GM19463 (cell line): Measurements from ENCODE around the gene ECEL1.

Experiments used
- ATAC-seq: cut with Tn5 transposase; IDR thresholded peaks from one replicate; pipeline ENCODE4 v1.9.1; 2021; ENCODE audit warnings: mild to moderate bottlenecking, moderate library complexity; ENCODE audit not compliant: unreplicated experiment

The ECEL1 gene

DNA sequence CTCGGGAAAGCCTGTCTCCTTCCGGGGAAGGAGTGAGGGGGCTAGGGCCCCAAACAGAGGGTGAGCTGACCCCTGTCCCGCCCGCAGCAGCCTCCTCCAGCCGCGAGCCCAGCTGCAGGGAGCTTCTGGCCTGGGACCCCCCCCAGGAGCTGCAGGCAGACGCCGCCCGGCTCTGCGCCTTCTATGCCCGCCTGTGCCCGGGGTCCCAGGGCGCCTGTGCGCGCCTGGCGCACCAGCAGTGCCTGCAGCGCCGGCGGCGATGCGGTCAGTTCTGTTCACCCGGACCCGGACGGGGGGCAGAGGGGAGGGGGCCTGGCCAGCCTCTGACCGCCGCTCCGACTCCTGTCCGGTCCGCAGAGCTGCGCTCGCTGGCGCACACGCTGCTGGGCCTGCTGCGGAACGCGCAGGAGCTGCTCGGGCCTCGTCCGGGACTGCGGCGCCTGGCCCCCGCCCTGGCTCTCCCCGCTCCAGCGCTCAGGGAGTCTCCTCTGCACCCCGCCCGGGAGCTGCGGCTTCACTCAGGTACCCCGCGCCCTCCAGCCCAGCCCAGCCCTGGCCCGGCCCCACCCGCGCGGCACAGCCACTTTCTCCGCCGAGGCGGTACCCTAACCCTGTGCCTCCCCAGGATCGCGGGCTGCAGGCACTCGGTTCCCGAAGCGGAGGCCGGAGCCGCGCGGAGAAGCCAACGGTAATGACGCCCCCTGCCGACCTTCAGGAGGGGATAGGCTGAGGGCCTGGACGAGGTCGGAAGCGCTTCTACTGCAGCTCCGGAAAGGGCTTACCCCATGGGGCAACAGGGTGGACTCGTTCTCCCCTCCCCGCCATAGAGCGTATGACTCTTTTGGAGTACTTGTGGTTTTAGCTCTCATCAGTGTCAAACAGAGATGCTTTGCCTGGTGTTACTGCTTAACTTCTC lies 36.3 kb upstream of the ECEL1 start:
- ATAC-seq: no peak

DNA sequence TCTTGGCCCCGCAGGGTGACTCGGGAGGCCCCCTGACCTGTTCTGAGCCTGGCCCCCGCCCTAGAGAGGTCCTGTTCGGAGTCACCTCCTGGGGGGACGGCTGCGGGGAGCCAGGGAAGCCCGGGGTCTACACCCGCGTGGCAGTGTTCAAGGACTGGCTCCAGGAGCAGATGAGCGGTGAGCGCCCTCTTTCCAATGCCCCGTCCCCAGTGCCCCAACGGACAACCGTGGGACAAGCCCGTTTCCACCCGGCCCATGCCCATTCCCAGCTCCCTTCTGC lies 35.7 kb upstream of the ECEL1 start:
- no peak for ATAC-seq

DNA sequence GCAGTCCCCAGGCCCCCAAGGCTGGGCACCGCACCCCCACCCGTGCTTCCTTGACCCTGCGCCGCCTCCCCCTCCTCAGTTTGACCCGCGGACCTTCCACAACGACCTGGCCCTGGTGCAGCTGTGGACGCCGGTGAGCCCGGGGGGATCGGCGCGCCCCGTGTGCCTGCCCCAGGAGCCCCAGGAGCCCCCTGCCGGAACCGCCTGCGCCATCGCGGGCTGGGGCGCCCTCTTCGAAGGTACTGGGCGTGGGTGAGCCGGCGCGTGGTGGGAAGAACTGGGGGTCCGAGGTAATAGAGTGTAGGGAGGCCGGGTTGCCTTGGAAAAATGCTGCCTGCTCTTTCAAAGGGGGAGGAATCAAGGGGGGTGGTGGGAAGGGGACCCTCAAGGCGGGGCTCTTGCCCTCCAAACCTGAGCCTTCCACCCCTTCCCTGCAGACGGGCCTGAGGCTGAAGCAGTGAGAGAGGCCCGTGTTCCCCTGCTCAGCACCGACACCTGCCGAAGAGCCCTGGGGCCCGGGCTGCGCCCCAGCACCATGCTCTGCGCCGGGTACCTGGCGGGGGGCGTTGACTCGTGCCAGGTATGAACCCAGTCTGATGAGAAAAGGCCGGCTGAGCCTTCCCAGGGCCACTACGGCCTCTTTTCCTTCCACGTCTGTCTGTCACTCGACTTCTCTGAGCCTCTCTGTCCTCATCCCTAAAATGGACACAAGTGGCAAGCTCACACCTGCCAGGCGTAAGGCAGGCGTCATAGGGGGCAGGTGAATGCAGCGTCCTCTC lies 35.2 kb upstream of the ECEL1 start:
- no peak for ATAC-seq

DNA sequence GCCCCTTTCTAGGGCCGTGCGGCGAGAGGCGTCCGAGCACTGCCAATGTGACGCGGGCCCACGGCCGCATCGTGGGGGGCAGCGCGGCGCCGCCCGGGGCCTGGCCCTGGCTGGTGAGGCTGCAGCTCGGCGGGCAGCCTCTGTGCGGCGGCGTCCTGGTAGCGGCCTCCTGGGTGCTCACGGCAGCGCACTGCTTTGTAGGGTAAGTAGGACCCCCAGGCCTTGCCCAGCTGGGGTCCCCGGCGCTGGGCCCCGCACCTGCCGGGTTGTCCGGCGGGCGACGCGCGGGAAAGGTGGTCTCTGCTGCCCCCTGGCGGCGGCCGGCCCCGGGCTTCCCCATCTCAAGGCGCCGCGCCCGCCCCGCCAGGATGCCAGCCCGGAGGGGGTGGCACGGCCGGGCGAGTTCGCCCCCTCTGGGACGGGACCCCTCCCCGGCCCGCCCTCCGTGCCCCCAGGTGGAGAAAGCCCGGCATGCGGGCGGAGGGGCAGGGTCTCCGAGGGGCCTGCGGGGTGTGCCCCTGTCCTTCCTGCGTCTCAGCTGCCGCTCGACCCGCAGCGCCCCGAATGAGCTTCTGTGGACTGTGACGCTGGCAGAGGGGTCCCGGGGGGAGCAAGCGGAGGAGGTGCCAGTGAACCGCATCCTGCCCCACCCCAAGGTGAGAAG lies 34.5 kb upstream of the ECEL1 start:
- ATAC-seq: no peak

DNA sequence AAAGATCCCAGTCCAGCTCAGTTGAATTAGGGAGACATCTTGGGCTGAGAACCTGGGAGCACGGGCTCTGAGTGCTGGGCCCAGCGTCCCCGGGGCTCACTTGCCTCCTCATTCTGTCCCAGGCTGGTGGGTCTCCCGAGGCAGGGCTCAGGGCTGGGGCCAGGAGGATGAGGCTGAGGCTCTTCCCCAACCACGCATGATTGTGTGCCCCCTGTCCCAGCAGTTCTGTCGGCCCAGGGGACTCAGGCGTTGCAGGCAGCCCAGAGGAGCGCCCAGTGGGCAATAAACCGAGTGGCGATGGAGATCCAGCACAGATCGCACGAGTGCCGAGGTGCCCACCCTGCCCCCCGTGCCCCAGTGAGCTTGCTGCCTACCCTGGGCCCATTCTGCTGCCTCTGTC lies 33.5 kb upstream of the ECEL1 start:
- no peak for ATAC-seq

DNA sequence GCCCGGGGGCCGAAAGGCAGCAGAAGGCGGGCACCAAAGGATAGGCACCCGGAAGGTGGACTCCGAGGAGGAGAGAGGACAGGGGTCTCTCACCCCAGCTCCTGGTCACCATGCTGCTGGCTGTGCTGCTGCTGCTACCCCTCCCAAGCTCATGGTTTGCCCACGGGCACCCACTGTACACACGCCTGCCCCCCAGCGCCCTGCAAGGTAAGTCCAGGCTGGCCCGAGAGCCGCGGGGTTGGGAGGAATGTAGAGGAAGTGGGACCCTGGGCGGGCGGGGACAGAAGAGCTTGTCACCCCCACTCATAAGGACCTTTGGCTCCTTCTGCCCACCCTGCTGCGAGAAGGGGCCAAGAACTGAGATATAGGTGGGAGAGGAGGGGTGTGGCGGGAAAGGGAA lies 32.9 kb upstream of the ECEL1 start:
- ATAC-seq: no peak

DNA sequence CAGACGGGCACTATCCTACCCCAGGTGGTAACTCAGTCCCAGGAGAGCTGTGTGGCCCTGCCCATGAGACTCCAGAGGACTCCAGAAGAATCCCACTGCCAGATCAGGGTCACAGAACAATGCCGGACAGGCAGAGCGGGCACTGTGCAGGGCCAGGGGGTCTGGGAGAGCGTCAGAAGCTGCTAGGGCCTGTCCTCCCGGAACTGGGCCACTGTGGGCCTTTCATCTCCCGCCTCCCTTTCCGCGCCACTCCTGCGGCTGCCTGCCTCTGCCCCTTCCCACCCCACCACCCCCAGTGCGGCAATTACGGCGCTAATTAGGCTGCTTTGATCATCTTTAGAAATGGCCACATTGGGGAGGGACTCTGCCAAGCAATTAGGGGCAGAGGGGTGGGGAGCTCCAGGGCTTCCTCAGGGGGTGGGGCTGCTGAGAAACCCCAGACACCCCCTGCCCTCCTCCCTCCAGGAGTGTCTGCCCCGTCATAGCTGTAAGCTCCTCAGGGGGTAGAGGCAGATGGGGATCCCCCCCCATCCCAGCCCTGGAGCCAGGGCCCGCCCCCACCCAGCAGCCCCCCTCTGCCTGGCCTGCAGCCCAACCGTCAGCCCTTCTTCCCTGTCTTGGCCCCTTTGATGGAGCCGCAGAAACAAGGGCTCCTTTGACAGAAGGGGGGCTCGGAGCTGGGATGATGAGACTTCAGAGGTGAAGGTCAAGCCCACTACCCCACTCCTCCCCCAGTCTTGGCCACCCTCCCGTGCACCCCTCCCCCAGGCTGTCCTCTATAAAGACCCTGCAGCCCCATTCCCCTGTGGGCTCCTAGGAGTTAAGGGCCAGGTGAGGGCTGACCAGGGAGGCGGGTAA lies 32.2 kb upstream of the ECEL1 start, which contains the start of gene PRSS56:
Gene PRSS56, plus strand, starts transcription at position 808 of the 858 bp plus-strand sequence. CDS start 211 bp downstream, outside the sequence.
- no peak for ATAC-seq

DNA sequence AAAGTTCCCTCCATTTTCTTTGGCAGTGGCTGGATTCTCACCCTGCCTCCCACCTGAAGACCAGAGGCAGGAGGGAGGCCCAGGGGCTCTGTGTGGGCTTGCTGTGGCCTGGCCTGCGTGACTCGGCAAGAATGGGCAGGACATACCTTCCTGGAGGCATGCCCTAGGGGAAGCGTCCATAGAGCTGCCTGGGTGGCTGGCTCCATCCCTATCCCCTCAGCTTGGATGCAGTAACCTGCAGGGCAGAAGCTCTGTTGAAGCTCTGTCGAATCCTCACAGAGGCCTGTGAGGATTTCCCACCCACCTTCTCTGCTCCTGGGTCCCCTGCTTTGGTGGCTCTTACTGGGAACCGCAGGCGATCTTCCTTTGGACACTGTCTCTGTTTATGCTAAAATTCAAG lies 31.2 kb upstream of the ECEL1 start:
- no peak for ATAC-seq

DNA sequence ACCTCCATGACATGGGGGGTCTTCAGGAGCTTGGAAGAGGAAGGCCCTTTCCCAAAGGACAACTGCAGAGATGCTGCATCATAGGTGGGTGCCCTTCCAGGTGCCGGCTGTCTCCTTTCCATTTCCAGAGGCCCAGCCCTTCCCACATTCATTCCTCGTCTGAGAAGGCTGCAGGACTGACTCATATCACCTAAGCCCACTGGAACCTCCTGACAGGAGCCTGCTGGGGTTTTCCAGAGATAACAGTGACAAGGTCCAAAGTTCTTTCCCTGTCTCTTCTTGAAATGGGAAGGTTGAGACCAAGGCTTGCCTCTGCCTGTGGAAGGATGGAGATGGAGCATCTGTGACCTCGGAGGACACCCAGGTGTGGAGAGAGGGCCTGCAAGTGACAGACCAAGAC lies 28.9 kb upstream of the ECEL1 start:
- ATAC-seq: no peak

DNA sequence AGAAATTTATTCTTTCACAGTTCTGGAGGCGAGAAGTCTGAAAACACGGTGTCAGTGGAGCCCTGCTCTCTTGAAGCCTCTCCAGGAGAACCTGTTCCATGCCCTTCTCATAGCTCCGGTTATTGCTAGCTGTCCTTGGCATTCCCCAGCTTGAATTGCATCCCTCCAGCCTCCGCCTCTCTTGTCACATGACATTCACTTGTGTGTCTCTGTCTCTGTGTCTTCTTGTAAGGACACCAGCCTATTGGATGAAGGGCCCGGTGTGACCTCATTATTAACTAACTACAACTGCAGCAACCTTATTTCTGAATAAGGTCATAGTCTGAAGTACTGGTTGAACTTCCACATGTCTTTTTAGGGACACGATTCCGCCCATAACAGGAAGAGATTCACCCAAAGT lies 28.0 kb upstream of the ECEL1 start:
- ATAC-seq: no peak

DNA sequence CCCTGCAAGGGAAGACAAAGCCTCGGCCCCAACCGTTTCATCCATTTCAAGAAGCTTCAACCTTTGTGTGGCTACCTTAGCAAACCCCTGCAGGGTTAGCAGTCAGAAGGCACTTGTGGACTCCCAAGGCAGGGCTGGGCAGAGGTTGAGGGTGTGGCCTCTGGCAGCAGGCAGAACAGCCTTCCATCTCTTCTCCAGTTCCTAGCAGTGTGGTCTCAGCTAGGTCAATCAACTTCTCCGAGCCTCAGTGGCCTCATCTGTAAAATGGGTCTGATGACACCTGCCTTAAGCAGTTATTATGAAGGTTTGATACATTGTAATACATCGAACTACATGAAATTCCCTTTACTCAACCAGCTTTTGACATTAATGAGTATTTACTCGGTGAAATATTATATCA lies 25.7 kb upstream of the ECEL1 start:
- ATAC-seq: no peak

DNA sequence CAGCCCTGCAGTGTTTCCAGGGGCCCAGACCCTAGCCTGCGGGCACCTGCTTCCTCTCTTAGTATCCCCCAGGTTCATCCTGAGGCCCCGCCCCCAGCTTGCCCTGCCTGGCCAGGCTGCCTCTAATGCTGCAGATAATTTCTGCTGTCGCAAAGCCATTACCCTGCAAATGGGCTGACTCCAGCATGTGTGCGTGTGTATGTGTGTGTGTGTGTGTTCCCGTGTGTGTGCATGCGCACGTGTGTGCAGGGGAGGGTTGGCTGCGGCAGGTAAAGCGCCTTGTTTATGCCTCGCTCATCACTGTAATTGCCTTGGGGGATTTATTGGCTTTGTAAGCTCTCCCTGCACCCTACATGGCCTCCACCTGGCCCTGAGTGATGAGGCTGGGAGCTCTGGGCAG lies 25.0 kb upstream of the ECEL1 start:
- no peak for ATAC-seq

DNA sequence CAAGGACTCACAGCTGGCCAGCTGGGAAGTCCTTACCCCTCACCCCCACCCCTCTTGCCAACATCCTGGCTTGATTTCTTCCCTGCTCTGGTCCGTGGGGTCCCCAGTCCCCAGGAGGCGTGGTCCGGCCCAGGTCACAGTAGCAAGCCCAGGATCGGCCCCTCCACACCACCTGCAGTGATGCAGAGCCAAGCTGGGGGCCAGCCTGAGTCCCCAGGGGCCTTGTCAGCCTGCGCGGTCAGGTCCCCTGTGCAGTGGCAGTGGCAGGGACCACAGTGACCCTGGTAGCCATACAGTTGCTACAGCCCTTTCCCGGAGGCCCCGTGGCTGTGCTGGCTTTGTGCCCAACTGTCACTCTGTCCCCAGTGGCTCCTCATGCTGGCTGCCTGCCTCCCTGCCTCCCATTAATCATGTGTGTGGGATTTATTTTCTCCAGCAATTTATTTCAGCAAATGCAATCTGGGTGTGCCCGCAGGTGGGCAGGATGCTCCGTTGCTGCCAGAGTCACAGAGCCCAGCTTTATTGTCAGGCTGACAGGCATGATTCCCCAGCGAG lies 23.8 kb upstream of the ECEL1 start:
- ATAC-seq: no peak

DNA sequence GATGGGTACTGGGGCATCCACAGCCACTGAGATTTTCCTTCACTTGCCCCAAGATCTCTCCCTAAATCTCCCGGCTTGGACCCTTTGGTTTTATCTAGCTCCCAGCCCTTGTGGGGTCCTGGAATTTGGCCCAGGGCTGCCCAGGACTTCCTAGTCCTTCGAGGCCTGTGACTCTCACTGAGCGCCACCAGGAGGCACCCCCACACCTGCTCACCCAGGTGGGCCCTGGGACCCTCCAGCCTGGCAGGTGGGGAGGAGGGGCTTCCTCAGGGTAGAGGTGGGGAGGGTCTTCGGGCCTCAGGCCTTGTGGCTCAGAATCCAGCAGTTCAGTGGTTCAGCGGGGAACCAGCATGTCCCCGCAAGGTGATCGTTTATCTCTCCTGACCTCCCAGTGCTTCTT lies 20.6 kb upstream of the ECEL1 start:
- ATAC-seq: no peak

DNA sequence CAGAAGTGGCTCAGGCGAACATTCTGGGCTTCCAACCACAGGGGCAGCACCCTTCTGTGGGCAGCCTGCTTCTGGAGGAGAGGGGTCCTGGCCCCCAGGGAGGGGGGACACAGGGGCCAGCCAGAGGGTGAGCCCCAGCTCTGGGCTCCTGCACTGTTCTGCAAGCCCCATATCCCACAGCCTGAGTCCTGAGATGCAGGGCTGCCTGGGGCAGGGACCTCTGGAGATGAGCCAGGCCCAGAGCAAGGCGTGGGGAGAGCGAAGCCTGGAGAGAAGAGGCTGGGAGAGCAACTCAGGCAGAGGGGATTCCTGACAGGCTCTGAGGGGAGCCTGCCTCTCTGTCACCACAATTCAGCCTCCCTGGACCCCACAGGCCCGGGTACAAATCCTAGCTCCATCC lies 19.1 kb upstream of the ECEL1 start:
- ATAC-seq: no peak

DNA sequence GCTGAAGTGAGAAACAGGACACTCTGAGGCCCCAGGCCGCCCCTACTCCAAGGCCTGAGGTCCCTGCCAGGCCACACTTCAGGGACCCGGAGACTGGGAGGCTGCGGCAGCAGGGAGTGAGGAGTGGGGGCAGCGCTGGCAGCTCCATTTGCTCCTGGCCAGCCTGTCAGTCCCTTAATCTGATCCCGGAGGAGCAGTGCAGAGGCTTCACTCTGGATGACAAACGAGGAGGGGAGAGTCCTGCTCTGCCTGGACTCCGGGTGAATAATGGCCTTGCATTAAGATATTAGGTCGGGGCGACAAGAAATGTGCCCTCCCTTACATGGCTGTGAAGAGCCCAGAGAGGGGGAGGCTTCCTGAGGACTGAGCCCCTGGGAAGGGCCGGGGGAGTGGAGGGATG lies 18.2 kb upstream of the ECEL1 start:
- ATAC-seq: no peak

DNA sequence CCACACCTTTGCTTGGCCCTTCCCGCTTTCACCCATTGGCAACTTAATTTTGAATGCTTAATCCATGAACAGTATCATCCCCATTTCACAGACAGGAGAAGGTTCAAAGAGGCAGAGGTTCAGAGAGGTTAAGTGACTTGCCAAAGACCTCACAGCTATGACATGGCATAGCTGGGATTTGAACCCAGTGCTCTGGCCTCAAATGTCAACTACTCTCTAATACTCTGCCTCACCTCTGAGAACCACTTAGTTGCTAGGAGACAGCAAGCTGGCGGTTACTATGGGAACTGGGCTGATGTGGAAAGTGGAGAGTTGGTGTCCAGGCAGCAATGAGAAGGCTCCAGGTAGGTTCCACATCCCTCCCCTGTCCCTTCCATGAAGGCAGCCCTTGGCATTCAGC lies 16.8 kb upstream of the ECEL1 start:
- ATAC-seq: no peak

DNA sequence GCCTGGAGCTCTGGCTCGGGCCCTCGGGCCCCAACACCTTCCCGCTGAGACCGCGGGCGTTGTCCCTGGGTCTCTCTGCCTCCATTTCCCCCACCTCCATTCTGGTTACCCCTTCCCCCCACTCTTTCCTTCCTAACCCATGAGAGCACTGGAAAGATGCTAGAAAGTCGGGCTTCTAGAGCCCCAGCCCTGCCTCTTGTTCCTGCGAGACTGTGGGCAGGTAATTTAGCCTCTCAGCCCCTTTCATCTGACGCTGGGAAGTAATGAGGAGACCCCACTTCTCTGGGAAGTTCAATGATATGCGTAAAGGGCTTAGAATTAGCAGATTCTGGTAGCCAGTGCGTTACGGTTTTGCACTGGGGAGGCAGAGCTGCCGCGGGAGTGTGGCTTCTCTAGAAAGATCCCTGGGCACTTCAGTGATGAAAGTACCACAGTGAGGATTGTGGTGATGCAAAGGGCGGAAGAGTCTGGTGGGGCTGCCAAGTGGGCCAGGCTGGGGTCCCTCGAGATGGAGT lies 16.2 kb upstream of the ECEL1 start:
- no peak for ATAC-seq

DNA sequence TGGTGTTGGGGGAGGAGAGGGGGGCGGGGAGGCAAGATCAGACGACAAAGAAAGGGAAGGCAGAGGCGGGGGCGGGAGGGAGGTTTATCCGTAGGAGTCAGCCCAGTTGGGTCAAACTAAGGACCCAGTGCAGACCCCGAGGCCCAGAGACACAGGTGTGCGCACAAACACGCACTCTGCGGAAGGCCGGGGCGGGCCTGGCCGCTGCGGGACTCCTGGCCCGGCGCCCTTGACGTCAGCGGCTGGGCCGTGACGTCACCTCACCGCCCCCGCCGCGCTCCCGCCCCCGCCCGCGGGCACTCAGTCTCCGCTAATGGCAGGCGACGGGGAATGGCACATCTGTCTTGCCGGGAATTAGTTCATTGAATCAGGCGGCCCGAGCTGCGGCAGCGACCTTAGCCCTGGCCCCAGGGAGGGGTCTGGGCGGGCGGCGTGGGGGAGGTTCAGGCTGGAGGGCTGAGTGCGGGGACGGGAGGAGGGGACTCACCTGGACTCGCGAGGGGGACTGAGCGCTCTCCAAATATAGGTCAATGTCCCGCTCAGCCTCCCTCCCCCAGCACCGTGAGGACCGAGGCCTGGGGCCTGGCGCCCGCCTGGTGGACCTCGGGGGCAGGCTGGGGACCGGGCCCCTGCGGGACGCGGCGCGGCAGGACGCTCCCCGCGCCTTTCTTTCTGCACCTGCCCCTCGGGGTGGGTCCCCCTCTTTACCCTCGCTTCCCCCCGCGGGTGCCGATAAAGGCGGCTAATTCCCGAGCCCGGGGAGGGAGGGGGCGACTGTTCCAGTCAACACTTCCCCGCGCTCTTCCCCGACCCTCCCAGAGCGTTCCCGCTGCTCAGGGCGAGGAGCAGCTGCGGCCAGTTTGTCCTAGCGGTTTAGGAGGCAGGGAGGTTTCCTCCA lies 15.5 kb upstream of the ECEL1 start:
- no peak for ATAC-seq
